Measurements from ENCODE around the gene MFAP4.

The MFAP4 gene

DNA sequence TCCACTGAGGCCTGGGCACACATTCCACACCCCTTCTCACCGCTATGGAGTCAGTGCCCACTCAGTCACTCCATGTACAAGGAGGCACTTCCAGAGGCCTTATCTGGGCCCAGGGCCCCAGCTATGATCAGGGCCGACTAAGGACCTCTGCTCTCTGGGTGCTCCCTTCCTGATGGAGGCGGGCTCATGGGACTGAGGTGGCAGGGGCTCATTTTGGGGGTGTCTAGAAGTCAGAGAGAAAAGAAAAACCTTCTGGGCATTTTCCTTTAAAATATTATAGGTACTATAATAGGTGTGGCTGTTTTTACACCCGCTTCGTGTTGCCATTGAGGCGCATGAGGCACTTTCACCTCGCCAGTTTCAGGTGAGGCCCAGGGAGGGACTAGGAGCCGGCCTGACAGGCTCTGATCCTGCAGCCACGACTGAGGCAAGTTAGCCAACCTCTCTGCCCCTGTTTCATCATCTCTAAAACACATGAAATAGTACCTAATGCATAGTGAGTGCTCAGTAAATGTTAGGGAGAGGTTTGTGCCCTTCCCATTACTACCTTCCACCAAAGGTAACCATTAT lies 38.8 kb downstream of the MFAP4 start:
- no peak for DNase-seq (ENCODE audit: low read depth)

DNA sequence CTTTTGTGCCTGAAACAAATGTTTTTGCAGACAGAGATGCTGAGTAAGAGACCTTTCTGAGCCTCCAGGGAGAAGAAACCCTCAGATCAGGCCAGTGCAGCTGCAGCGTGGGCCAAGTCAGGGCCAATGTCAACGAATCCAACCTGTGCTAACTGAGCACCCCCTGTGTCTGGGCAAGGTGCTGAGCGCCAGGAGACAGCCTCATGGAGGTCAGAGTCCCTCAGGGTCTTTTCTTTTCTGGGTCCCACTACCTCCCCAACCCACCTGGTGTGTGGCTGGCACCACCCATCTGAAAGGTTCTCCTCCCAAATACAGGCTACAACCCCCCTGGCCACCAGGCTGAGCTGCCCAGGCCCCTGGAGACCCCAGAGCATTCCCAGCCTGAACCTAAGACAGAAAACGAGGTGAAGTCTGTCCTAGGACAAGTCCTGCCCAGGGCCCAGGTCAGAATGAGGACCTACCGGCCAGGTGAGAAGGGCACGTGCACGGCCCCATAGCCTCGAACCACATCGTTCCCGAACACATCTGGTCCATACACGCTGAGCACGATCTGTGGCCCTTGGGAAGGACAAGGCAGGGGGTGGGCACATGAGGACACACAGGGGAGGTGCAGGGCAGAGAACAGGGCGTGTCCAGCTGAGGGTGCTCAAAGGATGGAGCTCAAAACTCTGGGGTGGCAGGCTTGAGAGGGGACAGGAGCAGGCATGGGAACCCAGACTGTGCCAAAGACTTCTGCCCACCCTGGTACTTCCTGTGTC lies 39.5 kb downstream of the MFAP4 start:
- DNase-seq (ENCODE audit: low read depth), result no peak

GRCh38 chr17:19346351-19347255 lies 40.4 kb downstream of the MFAP4 start:
- DNase-seq (ENCODE audit: low read depth), result peak; percentile 74

- DNase-seq (ENCODE audit: low read depth), result no peak
Measured at GRCh38 chr17:19345486-19346350, 41.3 kb downstream of the MFAP4 start.

DNA sequence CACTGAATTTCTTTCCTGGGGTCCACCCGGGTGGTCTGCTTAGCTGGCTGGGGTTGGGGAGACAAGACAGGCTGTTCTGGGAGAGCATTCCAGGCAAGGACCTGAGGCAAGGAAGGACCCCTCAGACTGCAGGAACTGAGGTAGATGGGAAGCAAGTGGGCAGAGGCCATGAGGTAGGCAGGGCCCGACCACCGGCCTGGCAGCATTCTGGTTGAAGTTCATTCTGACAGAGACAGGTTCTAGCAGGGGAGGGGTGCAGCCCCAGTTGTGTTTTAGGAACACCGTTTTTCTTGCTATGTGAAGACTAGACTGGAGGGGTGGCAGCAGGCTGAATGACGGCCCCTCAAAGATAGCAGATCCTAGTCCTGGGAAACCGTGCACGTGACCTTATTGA lies 41.9 kb downstream of the MFAP4 start:
- no peak for DNase-seq (ENCODE audit: low read depth)

DNA sequence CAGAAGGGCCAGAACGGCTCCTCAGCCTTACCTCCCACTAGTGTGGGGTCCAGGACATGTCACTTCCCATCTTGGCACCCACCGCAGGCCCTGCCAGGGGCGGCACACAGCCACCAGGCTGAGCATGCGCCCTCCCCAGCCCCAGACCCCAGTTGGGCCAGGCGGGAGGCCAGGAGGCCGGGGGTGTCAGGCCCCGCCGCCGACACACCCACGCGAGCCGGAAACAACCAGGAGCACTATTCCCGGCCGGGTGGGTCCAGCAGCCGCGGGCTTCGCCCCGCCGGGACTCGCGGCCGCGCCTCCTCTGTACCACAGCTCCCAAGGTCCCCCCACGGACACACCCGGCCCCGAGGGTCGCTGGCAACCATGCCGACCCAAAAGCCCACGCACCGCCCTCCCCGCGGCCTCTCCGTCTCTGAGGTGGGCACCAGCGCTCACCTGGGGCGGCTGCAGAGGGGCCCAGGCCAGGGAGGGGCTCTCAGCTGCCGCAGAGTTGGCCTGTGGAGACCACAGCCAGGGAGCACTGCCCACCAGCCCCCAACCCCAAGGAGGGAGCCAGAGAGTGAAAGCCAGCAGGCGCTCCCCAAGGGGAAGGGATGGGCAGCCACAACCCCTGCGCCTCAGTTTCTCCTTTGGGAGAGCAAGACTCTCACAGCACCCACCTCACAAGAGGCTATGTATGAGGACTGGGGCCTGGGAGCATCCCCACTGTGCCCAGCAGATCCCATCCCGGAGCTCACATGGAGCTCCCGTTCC lies 42.5 kb downstream of the MFAP4 start:
- DNase-seq (ENCODE audit: low read depth), result no peak

DNA sequence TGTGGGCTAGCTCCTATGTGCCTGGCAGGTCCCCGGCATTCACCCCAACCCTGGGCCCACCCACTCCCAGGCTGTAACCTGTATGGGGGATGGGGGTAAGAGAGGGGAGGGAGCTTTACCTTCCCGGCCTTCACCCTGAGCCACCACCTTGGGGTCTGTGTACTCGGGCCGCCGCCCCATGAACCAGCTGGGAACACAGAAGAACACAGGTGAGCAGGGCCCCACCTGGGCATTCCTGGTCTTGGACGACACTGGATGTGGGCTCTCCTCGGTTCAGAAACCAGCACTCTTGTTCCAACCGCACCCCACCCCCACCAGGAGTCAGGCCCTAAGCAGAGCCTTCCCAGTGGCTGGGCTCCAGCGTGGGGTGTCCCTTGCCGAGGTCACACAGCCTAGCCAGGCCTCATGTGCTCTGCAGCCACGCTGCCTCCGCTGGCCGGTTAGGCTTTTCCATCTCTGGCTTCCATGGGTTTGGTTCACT lies 43.3 kb downstream of the MFAP4 start:
- DNase-seq (ENCODE audit: low read depth), result no peak

GRCh38 chr17:19343256-19343630 lies 43.7 kb downstream of the MFAP4 start:
- no peak for DNase-seq (ENCODE audit: low read depth)

- DNase-seq (ENCODE audit: low read depth), result no peak
Measured at GRCh38 chr17:19342611-19343255, 44.3 kb downstream of the MFAP4 start.

- DNase-seq (ENCODE audit: low read depth), result peak; percentile 21
Measured at GRCh38 chr17:19341641-19342610, 45.1 kb downstream of the MFAP4 start.

- DNase-seq (ENCODE audit: low read depth), result no peak
Measured at GRCh38 chr17:19341211-19341631, 45.8 kb downstream of the MFAP4 start.

DNA sequence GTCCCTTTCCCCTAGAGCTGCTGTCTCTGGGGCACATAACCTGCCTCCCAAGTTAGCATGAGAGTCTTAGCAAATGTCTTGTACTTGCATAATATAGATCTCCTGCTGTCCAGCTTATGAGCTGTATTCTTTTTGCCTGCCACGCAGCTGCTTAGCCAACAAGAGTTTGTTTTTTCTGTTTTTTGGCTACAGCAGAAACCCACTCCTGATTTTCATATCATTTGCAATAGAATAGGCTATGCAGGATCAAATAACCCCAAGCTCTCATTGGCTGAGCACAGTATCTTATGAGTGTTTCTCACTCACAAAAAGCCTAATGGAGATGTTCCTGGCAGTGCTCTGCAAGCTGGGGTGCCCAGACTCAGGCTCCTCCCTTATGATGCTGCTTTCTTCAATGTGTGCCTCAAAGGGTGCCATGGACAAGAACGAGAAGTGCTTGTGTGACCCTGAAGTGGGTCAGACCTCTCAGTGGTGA lies 47.6 kb downstream of the MFAP4 start:
- peak; percentile 78 for DNase-seq (ENCODE audit: low read depth)

DNA sequence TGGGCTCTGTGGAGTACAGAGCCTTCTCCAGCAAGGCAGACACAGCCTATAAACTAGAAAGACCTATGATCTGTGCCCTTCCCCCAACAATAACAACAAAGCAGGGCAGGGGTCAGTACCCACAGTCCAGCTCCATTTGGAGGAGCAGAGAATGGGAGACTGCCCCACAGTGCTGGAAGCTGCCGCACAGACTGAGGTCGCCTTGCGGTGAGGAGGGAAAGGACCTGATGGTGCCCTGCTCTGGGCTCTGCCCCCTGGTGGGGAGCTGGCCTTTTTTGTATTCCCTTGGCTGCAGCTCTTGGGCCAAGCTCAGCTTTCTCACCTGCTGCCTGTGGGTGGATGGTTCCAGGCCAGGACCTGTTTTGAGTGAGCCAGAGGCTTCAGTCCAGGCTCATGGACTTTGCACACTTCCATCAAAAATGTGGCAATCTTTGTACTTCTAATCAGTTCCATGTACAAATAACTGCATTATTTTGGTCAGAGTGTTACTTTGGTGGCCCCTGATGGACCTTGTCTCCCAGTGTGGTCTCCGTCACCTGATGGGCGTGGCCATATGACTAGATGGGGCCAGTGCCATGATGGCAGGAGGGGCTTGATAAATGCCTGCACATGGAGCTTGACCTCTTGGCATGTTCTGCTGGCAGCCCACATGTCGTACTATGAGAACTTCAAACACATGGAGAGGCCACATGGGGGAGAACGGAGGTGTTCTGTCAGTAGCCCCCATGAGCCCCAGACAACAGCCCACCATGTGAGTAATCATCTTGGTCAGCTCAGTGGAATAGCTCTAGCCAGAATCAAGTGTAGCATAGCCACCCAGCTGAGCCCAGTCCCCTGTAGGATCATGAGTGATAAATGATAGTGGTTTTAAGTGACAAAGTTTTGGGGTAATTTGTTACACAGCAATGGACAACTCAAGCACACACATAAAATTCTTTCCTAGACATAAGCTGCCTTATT lies 48.7 kb downstream of the MFAP4 start:
- DNase-seq (ENCODE audit: low read depth), result peak; percentile 29

GRCh38 chr17:19337712-19338023 lies 49.3 kb downstream of the MFAP4 start:
- DNase-seq (ENCODE audit: low read depth), result no peak

DNA sequence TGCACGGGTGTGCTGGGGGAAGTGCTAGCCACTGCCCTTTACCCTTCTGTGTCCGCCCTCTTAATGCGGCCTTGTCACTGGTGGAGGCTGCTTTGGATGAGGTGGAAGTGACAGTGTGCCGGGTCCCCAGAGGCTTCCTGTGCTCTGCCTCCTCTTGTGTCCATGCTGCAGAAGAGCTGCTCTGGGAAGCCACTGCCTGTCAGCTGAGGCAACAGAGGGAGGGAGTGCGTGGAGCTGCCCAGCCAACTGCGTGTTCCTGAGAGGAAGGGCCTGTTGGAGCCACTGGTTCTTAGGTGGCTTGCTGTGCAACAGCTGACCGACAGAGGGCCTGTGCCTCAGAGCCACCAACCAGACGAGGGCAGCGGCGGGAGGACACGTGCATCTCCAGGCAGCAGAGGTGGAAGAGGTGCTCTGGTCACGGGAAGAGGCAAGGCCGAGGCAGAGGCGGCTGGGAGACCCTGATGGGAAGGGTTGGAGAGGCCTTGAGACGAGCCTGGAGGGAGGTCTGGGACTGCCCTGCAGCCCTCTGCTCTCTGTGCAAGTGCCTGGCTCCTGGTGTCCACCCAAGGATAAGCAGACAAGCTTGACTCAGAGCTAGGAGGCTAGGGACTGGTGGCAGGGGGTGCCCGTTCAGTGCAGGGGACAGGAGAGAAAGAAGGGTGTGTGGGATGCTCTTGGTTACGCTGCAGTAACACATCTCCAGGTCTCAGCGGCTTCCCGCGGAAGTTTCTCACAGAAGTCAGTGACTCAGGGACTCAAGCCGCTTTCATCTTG lies 49.9 kb downstream of the MFAP4 start:
- DNase-seq (ENCODE audit: low read depth), result no peak

GRCh38 chr17:19335951-19336631 lies 50.9 kb downstream of the MFAP4 start:
- no peak for DNase-seq (ENCODE audit: low read depth)

DNA sequence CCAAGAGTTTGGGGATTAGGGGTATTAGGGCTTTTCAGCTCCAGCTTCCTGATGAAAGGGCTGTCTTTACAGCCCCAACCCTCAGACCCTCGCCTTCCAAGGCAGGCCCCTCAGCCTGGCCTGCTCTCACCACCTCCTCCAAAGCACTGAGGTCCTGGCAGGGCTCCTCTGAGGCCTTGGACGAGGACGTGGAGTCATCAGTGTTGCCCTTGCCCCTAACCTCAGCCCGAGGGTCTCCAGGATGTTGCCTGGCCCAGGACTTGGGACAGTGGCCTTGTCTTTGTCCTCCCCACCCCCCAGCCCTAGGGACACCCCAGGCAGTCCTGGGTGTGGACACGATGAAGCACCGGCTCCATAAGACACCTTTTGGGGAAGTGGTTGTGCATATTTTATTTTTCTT lies 52.7 kb downstream of the MFAP4 start:
- no peak for DNase-seq (ENCODE audit: low read depth)

All from fibroblast of gingiva (primary cell).